Ascending aorta (tissue), 2 donors: ENCODE data around the gene TEX13C. TPM values are rescaled to one million over a fixed set of nuclear protein-coding genes. Genes with fewer than 3 reads are reported as not detected.

ENCODE experiments used
- DNase-seq, 2 donors: peaks; one replicate each; pipeline ENCODE4 v3.0.0-alpha.2; 2019; ENCODE audit warnings: low spot score in 2 of 2
- H3K27ac ChIP-seq, 2 donors: fragments of 200-600 bp; sonication (generic); one replicate each; pipeline ENCODE4 v1.5.1; 2016 to 2017; ENCODE audit warnings: mild to moderate bottlenecking in 1 of 2
- H3K27me3 ChIP-seq: fragments of 200-600 bp; sonication (generic); one replicate; pipeline ENCODE4 v1.5.1; 2017
- H3K36me3 ChIP-seq, 2 donors: fragments of 200-600 bp; sonication (generic); one replicate each; pipeline ENCODE4 v1.5.1; 2016
- H3K4me1 ChIP-seq, 2 donors: fragments of 200-600 bp; sonication (generic); one replicate each; pipeline ENCODE4 v1.5.1; 2016 to 2017; ENCODE audit warnings: mild to moderate bottlenecking in 1 of 2
- H3K4me3 ChIP-seq, 2 donors: fragments of 200-600 bp; sonication (generic); one replicate each; pipeline ENCODE4 v1.5.1; 2016 to 2017; ENCODE audit warnings: mild to moderate bottlenecking in 1 of 2
- H3K9me3 ChIP-seq, 2 donors: fragments of 200-600 bp; sonication (generic); one replicate each; pipeline ENCODE4 v1.5.1; 2016
- intact Hi-C: fragments of 100-400 bp; cut with DNase I; formaldehyde crosslinking; loops from one replicate; pipeline ENCODE4 v1.15.1; 2023
- total RNA-seq: library from RNA; depleted of rRNA; stranded (reverse); fragments of >200 nt; gene quantifications from one replicate; pipeline ENCODE4 v1.1.0, GENCODE V29; 2016
- TF ChIP-seq, protein P1 (sequence below), 3 experiments: fragments of 200-600 bp in 2 of 3; fragments of 450-650 bp in 1 of 3; sonication (generic) in 2 of 3; IDR thresholded peaks; one replicate each; pipeline ENCODE4 v1.5.1; 2016 to 2019; ENCODE audit warnings: antibody characterized with exemption in 3 of 3, mild to moderate bottlenecking in 1 of 3, moderate library complexity in 1 of 3

Gene TEX13C
- total RNA-seq, 1 donor from 2014 or later = not detected

GRCh38 chrX:125340490-125340889, 20.8 kb downstream of the TEX13C start:
- no peaks in the 10 kb centered on the region for H3K27me3 ChIP-seq
- H3K9me3 ChIP-seq = no peaks in the 10 kb centered on the region
- TF ChIP-seq, protein P1, sequence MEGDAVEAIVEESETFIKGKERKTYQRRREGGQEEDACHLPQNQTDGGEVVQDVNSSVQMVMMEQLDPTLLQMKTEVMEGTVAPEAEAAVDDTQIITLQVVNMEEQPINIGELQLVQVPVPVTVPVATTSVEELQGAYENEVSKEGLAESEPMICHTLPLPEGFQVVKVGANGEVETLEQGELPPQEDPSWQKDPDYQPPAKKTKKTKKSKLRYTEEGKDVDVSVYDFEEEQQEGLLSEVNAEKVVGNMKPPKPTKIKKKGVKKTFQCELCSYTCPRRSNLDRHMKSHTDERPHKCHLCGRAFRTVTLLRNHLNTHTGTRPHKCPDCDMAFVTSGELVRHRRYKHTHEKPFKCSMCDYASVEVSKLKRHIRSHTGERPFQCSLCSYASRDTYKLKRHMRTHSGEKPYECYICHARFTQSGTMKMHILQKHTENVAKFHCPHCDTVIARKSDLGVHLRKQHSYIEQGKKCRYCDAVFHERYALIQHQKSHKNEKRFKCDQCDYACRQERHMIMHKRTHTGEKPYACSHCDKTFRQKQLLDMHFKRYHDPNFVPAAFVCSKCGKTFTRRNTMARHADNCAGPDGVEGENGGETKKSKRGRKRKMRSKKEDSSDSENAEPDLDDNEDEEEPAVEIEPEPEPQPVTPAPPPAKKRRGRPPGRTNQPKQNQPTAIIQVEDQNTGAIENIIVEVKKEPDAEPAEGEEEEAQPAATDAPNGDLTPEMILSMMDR (IDR thresholded peaks at IDR 0.05) = no peak
- no peak overlapping the region for H3K4me3 ChIP-seq
- DNase-seq = no peak
- intact Hi-C loops = no loop called here
- no peak overlapping the region for H3K27ac ChIP-seq
- H3K4me1 ChIP-seq = no peaks in the 10 kb centered on the region
- no peaks in the 10 kb centered on the region for H3K36me3 ChIP-seq

GRCh38 chrX:125374169-125374568, 54.5 kb downstream of the TEX13C start:
- Histone ChIP-seq H3K9me3 (no peaks in the 10 kb centered on the region), H3K36me3 (no peaks in the 10 kb centered on the region), H3K4me1 (no peaks in the 10 kb centered on the region), H3K4me3 (no peak overlapping the region), H3K27me3 (no peaks in the 10 kb centered on the region), H3K27ac (no peak overlapping the region)
- no peak for DNase-seq
- TF ChIP-seq, protein P1 (IDR thresholded peaks at IDR 0.05) = no peak
- intact Hi-C loops = no loop called here
